Glomerular endothelial cell (primary cell): ENCODE results near the gene AOAH. TPM values are rescaled to one million over a fixed set of nuclear protein-coding genes. Genes with fewer than 3 reads are reported as not detected.
"Not testable (repeated sequence)": the region's sequence is repeated elsewhere in the genome, so short reads cannot be mapped to it uniquely, and the experiment has no call there.

Experiments
- DNase-seq: peaks from one replicate; pipeline ENCODE4 v3.0.0-alpha.2; 2011; ENCODE audit warnings: low read depth, low spot score; ENCODE audit errors: extremely low read depth
- total RNA-seq: library from RNA; depleted of rRNA; stranded (reverse); fragments of >200 nt; gene quantifications from 2 replicates; pipeline ENCODE4 v1.2.3, GENCODE V29; 2015

AOAH gene
- total RNA-seq, 1 donor from 2014 or later = 0.64 TPM

GRCh38 chr7:36659638-36660341 is 64.5 kb downstream of the AOAH start:
- no peak for DNase-seq

DNA sequence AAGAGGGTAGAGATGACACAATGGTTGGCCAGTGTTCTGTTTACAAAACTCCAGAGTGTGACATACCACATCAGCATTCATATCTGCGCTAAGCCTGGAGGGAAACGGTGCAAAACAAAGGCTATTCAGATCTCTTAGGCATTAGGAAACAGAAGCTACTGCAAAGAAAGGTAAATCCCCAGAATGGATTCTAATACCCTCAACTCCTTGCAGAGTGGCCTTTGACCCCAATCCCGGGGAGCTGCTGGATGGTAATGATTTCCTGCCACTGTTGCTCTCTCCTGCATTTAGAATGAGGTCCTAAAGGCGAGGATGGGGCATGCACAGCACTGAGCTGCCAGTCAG is 65.2 kb downstream of the AOAH start:
- DNase-seq = no peak

GRCh38 chr7:36658335-36659171 is 65.7 kb downstream of the AOAH start:
- no peak for DNase-seq

DNA sequence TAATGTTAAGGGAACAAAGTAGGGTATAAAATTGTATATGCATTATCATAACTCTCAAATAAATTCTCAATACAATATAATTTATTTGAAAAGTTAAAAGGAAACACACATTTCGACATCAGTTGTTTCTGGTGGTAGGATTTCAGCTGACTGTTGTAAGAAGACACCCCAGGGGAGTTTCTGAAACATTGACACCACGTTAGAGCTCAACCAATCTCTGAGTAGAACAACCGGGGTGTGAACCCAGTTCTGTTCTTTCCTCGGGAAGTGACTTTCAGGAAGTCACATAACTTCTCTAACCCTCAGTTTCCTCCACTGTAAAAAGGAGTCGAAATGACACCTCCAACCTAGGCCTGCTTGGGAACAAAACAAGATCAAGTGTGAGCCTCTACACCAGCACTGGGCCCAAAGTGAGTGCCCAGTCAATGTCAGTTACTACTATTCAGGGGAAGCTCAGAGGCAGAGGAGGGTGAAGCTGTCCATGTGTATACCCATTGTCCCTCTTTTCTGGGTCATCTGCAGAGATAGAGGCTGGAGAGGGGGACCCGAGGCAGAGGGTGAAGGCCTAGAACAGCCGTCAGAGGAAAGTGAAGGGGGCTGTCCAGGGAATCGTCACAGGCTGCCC is 67.1 kb downstream of the AOAH start:
- no peak for DNase-seq

DNA sequence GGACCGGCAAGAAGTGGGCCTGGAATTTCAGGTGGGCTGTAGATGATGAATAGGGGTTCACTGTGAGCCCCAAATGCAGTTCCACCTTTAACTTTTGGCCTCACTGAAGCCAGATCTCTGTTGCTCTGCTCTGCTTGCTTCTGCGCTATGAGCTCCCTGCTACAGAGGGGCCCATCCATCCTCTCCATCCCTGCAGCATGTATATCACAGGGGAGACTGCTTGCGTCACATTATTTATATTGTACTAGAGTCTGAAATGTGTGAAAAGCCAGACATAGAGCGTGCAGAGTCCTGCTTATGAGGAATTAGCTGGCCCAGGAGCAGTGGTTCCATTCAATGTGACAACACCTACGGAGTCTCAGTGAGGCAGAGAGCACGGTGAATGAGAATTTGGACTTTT is 69.9 kb downstream of the AOAH start:
- no peak for DNase-seq

DNA sequence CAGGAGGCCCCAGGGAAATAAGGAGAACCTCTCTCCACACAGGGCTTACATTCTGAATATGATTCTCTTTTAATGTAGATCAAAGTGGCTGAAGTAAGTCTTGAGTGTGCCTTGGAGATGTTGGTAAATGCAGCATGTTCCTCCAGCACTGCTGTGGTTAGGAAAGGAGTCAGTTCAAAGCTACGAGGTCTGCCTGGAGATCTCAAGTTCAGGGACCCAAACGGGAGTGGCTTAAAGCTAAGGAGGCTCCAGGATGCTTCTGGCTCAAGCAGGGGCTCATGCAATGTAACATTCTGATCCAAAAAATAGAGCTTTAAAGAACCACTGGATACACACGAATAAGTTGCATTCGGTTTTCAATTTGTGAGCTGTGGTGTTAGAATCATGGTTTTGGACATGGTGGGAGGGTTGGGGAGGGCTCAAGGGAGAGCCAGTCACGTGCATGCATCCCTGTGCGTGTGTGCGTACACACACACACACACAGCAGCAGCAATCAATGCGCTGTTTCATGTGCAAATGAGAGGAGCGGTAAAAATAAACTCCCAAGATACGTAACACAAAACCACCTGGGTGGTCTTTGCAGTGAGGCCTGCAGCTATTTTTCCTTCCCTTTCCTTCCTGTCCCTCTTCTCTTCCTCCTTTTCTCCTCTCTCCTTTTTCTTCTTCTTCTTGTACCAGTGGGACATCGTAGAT is 70.5 kb downstream of the AOAH start:
- no peak for DNase-seq

- DNase-seq = no peak
These were observed 71.2 kb downstream of the AOAH start for GRCh38 chr7:36653008-36653662.

GRCh38 chr7:36652431-36652830 is 71.9 kb downstream of the AOAH start:
- DNase-seq = no peak

GRCh38 chr7:36651404-36651803 is 72.9 kb downstream of the AOAH start:
- DNase-seq = no peak

DNA sequence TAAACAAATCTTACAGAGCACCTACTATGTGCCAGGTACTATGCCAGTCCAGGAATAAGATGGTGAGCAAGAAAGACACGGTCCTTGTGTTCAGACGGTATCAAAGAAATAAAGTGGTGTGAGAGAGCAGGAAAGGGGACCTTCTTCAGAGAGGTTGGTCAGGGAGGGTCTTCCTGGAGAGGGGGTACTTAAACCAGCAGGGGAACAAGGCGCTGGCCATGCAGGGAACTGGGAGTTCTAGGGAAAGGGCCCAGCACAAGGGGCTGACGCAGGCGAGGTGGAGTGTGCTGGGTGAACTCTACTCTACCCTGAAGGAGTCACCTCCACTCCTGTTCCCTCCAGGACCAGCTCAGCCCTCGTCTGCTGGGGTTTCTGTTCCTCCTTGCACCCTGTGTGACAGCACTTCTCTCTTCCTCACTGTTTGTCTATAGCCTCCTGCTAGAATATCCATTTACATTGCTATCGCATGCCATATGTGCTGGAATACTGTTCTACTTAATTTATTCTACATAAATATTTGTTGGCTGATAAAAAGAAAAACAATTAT is 73.5 kb downstream of the AOAH start:
- DNase-seq = no peak

- DNase-seq = no peak
These were observed 74.0 kb downstream of the AOAH start for GRCh38 chr7:36650320-36650719.

DNA sequence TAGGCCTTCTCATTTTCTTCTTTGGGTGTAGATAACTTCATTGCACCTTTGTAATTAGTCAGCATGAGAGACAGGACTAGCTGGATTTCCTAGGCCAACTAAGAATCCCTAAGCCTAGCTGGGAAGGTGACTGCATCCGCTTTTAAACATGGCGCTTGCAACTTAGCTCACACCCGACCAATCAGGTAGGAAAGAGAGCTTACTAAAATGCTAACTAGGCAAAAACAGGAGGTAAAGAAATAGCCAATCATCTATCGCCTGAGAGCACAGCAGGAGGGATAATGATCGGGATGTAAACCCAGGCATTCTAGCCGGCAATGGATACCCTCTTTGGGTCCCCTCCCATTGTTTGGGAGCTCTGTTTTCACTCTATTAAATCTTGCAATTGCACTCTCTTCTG is 75.0 kb downstream of the AOAH start:
- not testable (repeated sequence) for DNase-seq

- no peak for DNase-seq
These were observed 75.9 kb downstream of the AOAH start for GRCh38 chr7:36648441-36648840.

DNA sequence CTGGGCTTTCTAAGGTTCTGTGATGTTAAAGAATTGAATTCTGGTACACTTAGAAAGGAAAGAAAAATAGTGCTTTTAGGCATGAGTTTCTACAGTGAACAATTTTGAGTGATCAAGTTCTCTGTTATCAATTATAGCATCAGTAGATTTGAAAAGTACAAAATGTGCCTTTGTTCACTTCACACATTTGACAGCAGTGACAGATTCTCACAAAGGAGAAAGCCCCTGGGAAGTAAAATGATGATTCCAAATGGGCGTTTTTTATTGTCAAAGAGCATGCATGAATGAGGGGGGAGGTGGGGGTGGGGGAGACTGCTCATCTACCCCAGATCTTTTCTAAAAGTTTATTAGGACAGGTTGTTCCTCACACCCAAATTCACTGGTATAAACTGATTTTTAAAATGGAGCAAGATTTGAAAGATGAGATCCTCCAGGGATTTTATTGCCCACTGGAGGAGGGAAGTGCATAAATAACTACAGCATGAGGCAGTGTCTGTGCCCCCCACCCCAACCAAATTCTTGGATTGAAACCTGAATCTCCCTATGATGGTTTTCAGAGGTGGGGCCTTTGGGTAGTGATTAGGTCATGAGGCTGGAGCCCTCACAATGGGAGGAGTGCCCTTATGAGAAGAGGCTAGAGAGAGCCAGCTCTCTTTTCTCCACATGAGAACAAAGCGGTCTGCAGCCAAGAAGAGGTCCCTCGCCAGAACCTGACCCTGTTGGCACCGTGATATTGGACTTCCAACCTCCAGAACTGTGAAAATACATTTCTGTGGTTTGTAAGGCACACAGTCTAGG is 79.5 kb downstream of the AOAH start:
- no peak for DNase-seq

DNA sequence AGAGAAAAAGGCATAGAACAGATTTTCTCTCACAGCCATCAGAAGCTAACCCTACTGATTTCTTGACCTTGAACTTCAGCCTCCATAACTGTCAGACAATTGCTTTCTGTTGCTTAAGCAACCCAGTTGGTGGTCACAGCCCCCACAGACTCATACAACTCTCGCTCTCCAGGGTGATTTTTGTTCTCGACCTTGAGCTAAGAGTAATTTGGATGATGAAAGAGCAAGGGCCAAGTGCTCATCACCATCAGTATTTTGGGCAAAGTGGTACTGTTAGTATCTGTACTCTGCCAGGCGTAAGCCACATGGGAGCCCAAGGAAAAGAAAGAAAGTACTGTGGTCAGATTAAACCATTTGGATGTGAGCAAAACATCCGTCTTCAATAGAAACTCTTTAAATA is 81.9 kb downstream of the AOAH start:
- DNase-seq = no peak

DNA sequence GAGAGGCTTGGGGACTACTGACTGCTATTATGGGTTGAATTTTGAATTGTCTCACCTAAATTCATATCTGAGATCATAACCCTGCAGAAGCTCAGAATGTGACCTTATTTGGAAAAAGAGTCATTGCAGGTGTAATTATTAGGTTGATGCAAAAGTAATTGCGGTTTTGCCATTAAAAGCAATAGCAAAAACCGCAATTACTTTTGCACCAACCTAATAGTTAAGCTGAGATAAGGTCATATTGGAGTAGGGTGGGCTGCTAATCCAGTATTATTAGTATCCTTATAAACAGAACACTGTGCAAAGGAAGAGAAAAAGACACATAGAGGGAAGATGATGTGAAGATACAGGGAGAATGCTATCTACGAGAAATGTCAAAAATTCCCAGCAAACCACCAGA is 82.3 kb downstream of the AOAH start:
- no peak for DNase-seq

DNA sequence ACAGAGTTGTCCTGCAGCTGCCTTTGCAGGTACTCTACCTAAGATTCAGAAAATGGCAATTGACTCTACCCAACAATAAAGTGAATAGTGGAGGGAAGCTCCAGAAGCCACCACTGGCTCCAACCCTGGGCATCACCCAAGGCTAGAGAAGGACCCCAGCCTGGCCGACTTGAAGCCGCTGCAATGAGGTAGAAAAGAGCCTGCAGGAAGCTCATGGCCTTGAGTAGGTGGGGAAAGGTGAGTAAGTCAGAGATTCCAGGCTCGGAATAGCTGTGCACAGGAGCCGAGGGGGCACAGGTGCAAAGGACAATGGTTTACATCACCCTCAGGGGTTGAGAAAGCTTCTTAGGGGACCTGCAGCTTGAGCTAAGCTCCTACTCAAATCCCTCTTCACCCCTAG is 83.6 kb downstream of the AOAH start:
- DNase-seq = no peak

GRCh38 chr7:36639826-36640225 is 84.5 kb downstream of the AOAH start:
- no peak for DNase-seq

DNA sequence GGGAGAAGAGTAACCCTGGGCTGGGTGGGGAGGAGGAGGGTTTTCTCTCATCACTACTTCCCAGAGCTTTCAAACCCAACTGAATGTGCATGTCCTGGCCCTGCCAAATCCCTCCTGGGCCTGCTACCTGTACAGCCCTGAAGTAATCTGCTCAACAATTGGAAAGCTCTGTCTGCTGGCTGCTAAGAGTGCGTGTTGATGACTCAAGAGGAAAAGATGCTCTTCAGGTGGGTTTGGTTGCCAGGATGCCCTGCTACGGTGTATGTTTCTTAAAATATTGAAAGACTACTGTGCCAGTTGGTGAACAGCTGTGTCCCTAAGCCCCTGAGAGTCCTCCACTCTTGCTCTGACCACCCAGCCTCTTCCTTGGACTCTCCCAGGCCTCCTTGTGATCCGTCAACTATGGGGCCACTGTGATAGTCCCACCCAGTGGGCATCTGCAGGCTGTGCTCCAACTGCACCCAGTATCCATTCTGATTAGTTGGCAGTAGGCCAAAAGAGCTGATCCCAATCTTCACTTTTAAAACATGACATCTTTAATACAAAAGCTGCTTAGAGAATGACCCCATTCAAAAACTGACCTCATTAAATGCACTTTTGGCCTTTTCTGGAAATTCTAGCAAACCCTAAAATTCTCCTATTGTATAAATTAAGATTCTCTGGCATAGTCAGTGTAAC is 85.6 kb downstream of the AOAH start:
- no peak for DNase-seq
